GM13977 (cell line): ENCODE measurements around the gene DGKQ.

Experiments
- DNase-seq: peaks from one replicate; pipeline ENCODE4 v3.0.0; 2012; ENCODE audit warnings: low spot score
- CTCF ChIP-seq: IDR thresholded peaks from 2 replicates; pipeline ENCODE4 v1.5.1; 2012; ENCODE audit warnings: mild to moderate bottlenecking, control low read depth; ENCODE audit not compliant: insufficient read depth; ENCODE audit errors: extremely low read depth, missing control alignments
- in situ Hi-C: fragments of 300-500 bp; cut with MboI; formaldehyde crosslinking; loops from one replicate; pipeline ENCODE4 v1.12.0; 2022; ENCODE audit warnings: low sequenced_read_pairs, low pct_unique_long_range_greater_than_20kb, mixed read lengths, inconsistent platforms; ENCODE audit not compliant: unreplicated experiment

Gene DGKQ

GRCh38 chr4:967113-968104, 6.0 kb downstream of the DGKQ start:
- in situ Hi-C loops: no loop called here
- no peak for TF ChIP-seq CTCF
- DNase-seq: no peak

- DNase-seq: no peak
- TF ChIP-seq CTCF: no peak
- in situ Hi-C loops: no loop called here
Observed at GRCh38 chr4:966266-967112, 6.9 kb downstream of the DGKQ start.

DNA sequence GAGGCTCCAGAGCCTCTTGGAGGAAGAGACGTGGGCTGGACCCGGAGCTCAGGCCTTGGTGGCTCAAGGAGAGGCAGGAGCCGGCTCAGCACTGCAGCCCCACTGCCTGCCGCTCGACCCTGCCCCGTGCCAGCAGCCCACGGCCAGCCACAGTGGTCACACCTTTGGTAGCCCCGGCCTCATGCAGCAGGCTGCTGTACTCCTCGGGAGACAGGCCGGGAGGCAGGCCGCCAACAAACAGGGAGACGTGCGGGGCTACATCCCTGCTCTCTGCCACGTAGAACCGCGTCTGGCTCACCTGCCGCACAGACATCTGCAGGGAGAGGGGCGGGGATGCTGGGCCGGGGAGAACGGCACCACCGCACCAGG, 7.6 kb downstream of the DGKQ start:
- in situ Hi-C loops: no loop called here
- no peak for TF ChIP-seq CTCF
- no peak for DNase-seq

DNA sequence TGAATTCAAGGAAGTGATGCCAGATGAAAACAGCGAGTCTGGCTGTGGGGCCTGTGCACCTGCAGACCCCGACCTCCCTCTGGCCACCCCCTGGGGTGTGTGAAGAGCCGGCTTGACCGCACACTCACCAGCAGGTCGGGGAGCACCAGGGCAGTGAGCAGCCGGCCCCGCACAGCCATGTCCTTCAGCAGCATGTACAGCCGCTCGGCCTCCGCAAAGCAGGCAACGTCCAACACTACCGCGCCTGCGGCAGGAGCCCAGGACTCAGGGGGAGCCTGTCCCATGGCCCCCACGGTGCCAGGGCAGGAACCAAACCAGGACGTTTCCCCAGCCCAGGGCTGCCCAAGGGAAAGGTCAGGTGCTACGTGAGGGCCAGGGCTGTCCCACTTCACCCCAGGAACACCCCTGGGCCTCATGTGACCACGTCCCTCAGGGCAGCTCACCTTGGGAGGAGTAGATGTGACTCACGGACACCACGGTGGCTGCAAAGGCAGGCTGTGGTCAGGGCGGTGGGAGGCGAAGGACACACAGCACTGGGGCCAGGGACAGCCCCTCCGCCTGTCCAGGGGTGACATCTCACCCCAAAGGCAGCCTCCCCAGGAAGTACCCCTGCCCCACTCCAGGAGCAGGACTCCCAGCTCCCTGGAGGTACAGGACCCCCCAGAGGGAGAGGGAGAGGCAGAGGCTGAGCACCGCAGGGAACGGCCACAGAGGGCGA, 8.2 kb downstream of the DGKQ start:
- TF ChIP-seq CTCF: no peak
- DNase-seq: no peak
- in situ Hi-C loops: no loop called here

- no peak for DNase-seq
- TF ChIP-seq CTCF: no peak
- in situ Hi-C loops: no loop called here
Observed at GRCh38 chr4:964346-965025, 8.9 kb downstream of the DGKQ start.
